Measurements from ENCODE around the gene ARL6IP4.

The ARL6IP4 gene

DNA sequence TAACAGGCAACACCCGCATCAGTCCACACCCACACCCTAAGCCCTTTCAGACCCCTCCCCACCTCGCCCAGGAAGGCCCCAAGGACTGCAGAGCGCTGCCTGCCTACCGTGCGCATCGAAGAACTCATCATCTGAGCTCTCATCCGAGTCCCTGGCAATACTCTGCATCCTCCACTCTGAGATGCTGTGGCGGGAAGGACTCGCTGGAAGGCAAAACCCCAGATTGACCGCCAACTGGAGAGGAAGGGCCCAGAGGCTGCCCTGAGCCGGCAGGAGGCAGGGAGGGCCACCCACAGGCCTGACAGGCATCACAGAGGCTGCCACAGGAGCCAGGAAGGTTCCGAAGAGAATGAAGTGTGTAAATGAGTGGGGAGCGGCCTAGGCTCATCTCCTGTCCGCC is 23.8 kb downstream of the ARL6IP4 start:
- no peak overlapping the region for H3K4me3 Mint-ChIP-seq
- H3K27ac Mint-ChIP-seq: peak overlapping the region; percentile 25
- H3K9me3 Mint-ChIP-seq: no peaks in the 10 kb centered on the region
- DNase-seq: no peak
- no peaks in the 10 kb centered on the region for H3K36me3 Mint-ChIP-seq (ENCODE audit: low read depth)
- H3K4me1 Mint-ChIP-seq: peaks cover 19% of the 10 kb centered on the region
- H3K27me3 Mint-ChIP-seq (ENCODE audit: low read depth, poor library complexity): no peaks in the 10 kb centered on the region
- no peak for TF ChIP-seq CTCF (IDR thresholded peaks at IDR 0.05)

DNA sequence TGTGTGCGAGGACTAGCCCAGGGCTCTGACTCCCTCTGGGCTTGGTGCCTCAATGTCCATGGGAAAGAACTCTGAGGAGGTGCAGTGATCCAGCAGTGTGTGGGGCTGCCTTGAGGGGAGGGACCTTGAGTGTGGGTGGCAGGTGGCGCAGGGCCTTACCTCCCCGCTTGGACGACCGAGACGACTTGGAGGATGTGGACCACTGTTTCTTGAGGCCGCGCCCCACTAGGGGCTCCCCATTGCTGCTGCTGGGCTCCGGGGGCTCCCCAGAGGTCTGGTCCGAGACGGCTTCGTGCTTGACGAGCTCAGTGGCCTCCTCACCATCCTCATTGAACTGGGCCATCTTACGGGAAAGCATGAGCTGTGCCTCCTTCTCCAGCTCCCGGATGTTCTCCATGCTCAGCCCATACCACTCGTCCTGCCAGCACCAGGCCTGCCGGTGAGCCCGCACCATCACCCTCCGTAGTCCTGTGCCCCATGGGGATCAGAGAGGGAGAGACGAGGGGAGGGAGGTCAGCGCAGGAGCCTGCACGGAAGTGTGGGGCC is 24.7 kb downstream of the ARL6IP4 start:
- DNase-seq: no peak

GRCh38 chr12:123006977-123007376 is 26.5 kb downstream of the ARL6IP4 start:
- no peak for DNase-seq
- peaks cover 6% of the 10 kb centered on the region for H3K4me1 Mint-ChIP-seq
- no peak overlapping the region for H3K4me3 Mint-ChIP-seq
- no peak for TF ChIP-seq CTCF (IDR thresholded peaks at IDR 0.05)
- H3K9me3 Mint-ChIP-seq: no peaks in the 10 kb centered on the region
- H3K27me3 Mint-ChIP-seq (ENCODE audit: low read depth, poor library complexity): peaks cover 2% of the 10 kb centered on the region
- no peak overlapping the region for H3K27ac Mint-ChIP-seq
- H3K36me3 Mint-ChIP-seq (ENCODE audit: low read depth): no peaks in the 10 kb centered on the region

More for the DNA sequence above, 24.7 kb downstream of the ARL6IP4 start:
- H3K4me1 Mint-ChIP-seq: peaks cover 13% of the 10 kb centered on the region
- no peaks in the 10 kb centered on the region for H3K36me3 Mint-ChIP-seq (ENCODE audit: low read depth)
- H3K27me3 Mint-ChIP-seq (ENCODE audit: low read depth, poor library complexity): no peaks in the 10 kb centered on the region
- no peak overlapping the region for H3K27ac Mint-ChIP-seq
- TF ChIP-seq CTCF (IDR thresholded peaks at IDR 0.05): no peak
- no peak overlapping the region for H3K4me3 Mint-ChIP-seq
- no peaks in the 10 kb centered on the region for H3K9me3 Mint-ChIP-seq

GRCh38 chr12:123010110-123010509 is 29.6 kb downstream of the ARL6IP4 start:
- Mint-ChIP-seq H3K27me3 (ENCODE audit: low read depth, poor library complexity) (peaks cover 11% of the 10 kb centered on the region), H3K27ac (peak overlapping the region; percentile 68), H3K4me1 (peaks cover 6% of the 10 kb centered on the region), H3K4me3 (no peak overlapping the region), H3K36me3 (ENCODE audit: low read depth) (no peaks in the 10 kb centered on the region), H3K9me3 (no peaks in the 10 kb centered on the region)
- no peak for DNase-seq
- TF ChIP-seq CTCF (IDR thresholded peaks at IDR 0.05): no peak

DNA sequence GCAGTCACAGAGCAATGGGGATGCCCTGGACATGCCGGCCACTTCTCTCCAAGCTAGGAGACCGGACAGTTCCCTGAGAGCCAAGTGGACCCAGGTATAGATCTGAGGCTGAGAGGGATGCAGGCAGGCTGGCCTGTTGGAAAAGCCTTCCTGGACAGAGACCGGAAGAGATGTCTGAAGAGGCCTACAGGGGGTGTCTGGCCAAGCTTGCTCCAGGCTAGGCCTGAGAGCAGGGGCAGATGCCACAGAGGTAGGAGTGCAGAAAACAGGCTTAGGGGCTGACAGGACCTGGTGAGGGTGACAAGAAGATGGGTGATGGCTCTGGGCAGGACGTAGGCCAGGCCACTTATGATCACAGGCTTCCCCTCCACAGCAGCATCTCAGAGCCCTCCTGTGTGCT is 30.2 kb downstream of the ARL6IP4 start:
- H3K4me1 Mint-ChIP-seq: peaks cover 6% of the 10 kb centered on the region
- H3K4me3 Mint-ChIP-seq: no peak overlapping the region
- peaks cover 15% of the 10 kb centered on the region for H3K27me3 Mint-ChIP-seq (ENCODE audit: low read depth, poor library complexity)
- no peaks in the 10 kb centered on the region for H3K36me3 Mint-ChIP-seq (ENCODE audit: low read depth)
- no peaks in the 10 kb centered on the region for H3K9me3 Mint-ChIP-seq
- peak overlapping the region; percentile 68 for H3K27ac Mint-ChIP-seq
- no peak for TF ChIP-seq CTCF (IDR thresholded peaks at IDR 0.05)
- no peak for DNase-seq

DNA sequence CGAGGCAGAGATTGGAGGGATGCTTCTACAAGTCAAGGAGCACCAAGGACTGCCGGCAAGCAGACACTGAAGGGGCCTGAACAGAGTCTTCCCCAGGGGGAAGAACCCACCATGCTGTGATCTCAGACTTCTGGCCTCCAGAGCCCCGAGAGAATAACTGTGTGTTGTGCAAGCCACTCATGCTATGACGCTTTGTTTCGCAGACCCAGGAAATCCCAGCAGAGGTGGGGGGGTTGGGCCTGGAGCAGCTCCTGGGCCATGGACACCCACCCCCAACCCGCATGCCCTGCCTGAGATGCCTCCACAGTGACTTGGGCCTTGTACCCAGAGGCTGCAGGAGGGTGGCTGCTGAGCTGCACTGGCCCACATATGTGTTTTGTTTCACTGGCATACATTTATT is 31.2 kb downstream of the ARL6IP4 start:
- H3K27me3 Mint-ChIP-seq (ENCODE audit: low read depth, poor library complexity): peaks cover 15% of the 10 kb centered on the region
- no peak overlapping the region for H3K4me3 Mint-ChIP-seq
- no peak for DNase-seq
- H3K36me3 Mint-ChIP-seq (ENCODE audit: low read depth): no peaks in the 10 kb centered on the region
- no peak overlapping the region for H3K27ac Mint-ChIP-seq
- TF ChIP-seq CTCF (IDR thresholded peaks at IDR 0.05): no peak
- no peaks in the 10 kb centered on the region for H3K9me3 Mint-ChIP-seq
- peaks cover 6% of the 10 kb centered on the region for H3K4me1 Mint-ChIP-seq
